Panc1 (cell line): ENCODE results near the gene MOSMO. TPM values are rescaled to one million over a fixed set of nuclear protein-coding genes. Genes with fewer than 3 reads are reported as not detected.

Source experiments
- ATAC-seq: fragments of 200-7000 bp; cut with Tn5 transposase; 2 replicates; pipeline ENCODE4 v1.9.1; 2020; ENCODE audit warnings: mild to moderate bottlenecking, moderate library complexity
- BruUV-seq: library from RNA; stranded (reverse); fragments of 400-500 nt; replicated peaks from 2 replicates; lab custom pipeline; 2021; lab: Mats Ljungman, UMichigan
- CTCF ChIA-PET: fragments of 300-600 bp; sonication (Branson Sonifier 250); formaldehyde crosslinking; loops from one replicate; lab custom pipeline; 2022; ENCODE audit warnings: antibody characterized with exemption; lab: Charles Lee
- POLR2A ChIA-PET: fragments of 300-600 bp; sonication (Branson Sonifier 250); formaldehyde crosslinking; loops from one replicate; lab custom pipeline; 2022; ENCODE audit warnings: antibody characterized with exemption; lab: Charles Lee
- DNase-seq: peaks from one replicate; pipeline ENCODE4 v3.0.0-alpha.2; 2010; ENCODE audit warnings: low read depth, low spot score
- H3K27ac ChIP-seq: 2 replicates; pipeline ENCODE4 v1.5.1; 2011; ENCODE audit warnings: mild to moderate bottlenecking, low read length, inconsistent platforms
- H3K27me3 ChIP-seq: fragments of 200-500 bp; sonication (Bioruptor generic); 2 replicates; pipeline ENCODE4 v1.6.0; 2014; ENCODE audit warnings: low read length, inconsistent platforms; ENCODE audit not compliant: control insufficient read depth, insufficient read depth
- H3K36me3 ChIP-seq: fragments of 200-500 bp; sonication (Bioruptor generic); 2 replicates; pipeline ENCODE4 v1.5.1; 2014; ENCODE audit warnings: inconsistent platforms, mild to moderate bottlenecking, low read length, moderate library complexity; ENCODE audit not compliant: control insufficient read depth, insufficient read depth
- H3K4me1 ChIP-seq: 2 replicates; pipeline ENCODE4 v1.5.1; 2011; ENCODE audit warnings: inconsistent platforms, mild to moderate bottlenecking, low read length, moderate library complexity; ENCODE audit not compliant: control insufficient read depth, insufficient read depth
- H3K4me3 ChIP-seq, 2 experiments: 2 replicates each; pipeline ENCODE4 v1.5.1; 2011 to 2012; ENCODE audit warnings: low read depth in 2 of 2, low read length in 2 of 2, mild to moderate bottlenecking in 2 of 2, inconsistent platforms in 1 of 2, moderate library complexity in 1 of 2
- H3K9me3 ChIP-seq: fragments of 200-500 bp; sonication (Bioruptor generic); 2 replicates; pipeline ENCODE4 v1.5.1; 2014; ENCODE audit warnings: low read depth, mild to moderate bottlenecking, inconsistent platforms, low read length, moderate library complexity; ENCODE audit not compliant: control insufficient read depth, insufficient read depth
- POLR2AphosphoS5 ChIP-seq: IDR thresholded peaks from 2 replicates; pipeline ENCODE4 v1.6.1; 2012; ENCODE audit warnings: mild to moderate bottlenecking, low read depth, low read length, moderate library complexity
- REST ChIP-seq, 2 experiments: IDR thresholded peaks; 2 replicates each; pipeline ENCODE4 v1.6.1; 2011 to 2012; ENCODE audit warnings: low read depth in 2 of 2, control low read depth in 1 of 2, low read length in 1 of 2, mild to moderate bottlenecking in 1 of 2, moderate library complexity in 1 of 2; ENCODE audit not compliant: insufficient read depth in 1 of 2
- SIN3A ChIP-seq: IDR thresholded peaks from 2 replicates; pipeline ENCODE4 v1.6.1; 2012; ENCODE audit warnings: low read depth, mild to moderate bottlenecking, low read length, moderate library complexity, borderline replicate concordance; ENCODE audit not compliant: insufficient read depth
- TCF7L2 ChIP-seq: IDR thresholded peaks from 2 replicates; pipeline ENCODE4 v1.6.1; 2011; ENCODE audit warnings: mild to moderate bottlenecking, low read depth, low read length, inconsistent platforms
- in situ Hi-C: cut with HindIII; loops from 2 replicates; pipeline ENCODE4 v1.10.0; 2016; ENCODE audit warnings: low sequenced_read_pairs, low pct_unique_long_range_greater_than_20kb
- intact Hi-C: fragments of 100-400 bp; cut with micrococcal nuclease; formaldehyde crosslinking; loops from one replicate; pipeline ENCODE4 v1.10.0; 2022; ENCODE audit not compliant: unreplicated experiment
- total RNA-seq: library from RNA; stranded (reverse); gene quantifications from one replicate; pipeline ENCODE4 v1.2.1, GENCODE V29; 2021; ENCODE audit not compliant: unreplicated experiment
- TF ChIP-seq, protein P1 (sequence below): fragments of 450-650 bp; IDR thresholded peaks from 2 replicates; pipeline ENCODE4 v1.5.1; 2017; ENCODE audit warnings: mild to moderate bottlenecking

The MOSMO gene
- total RNA-seq, 1 experiment from 2014 or later: 20.6 TPM

DNA sequence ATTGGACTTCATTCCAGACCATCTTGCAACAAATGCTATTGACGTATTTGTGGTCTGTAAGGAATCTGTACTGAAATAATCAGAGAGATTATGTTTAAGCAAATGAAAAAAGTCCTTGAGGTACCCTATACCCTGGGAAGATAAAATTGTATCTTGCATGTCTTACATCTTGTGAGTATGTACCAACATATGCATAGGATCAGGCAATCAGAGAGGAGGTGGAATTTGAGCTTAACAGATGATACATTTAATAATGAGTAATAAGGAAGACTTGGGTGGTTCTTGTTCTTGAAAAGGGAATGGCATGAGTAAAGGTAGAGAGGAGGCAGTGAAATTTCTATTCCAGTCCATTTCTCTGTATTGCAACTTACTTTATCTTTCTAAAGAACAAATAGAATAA is 10.6 kb downstream of the MOSMO start:
- in situ Hi-C loops: no loop called here
- no TSS peak for BruUV-seq
- Histone ChIP-seq H3K36me3 (no peaks in the 10 kb centered on the region), H3K27ac (no peak overlapping the region), H3K27me3 (no peaks in the 10 kb centered on the region), H3K9me3 (no peaks in the 10 kb centered on the region), H3K4me3 (no peak overlapping the region), H3K4me1 (peaks cover 32% of the 10 kb centered on the region)
- ChIA-PET CTCF (no interaction called here), POLR2A (no interaction called here)
- intact Hi-C loops: no loop called here
- no peak for DNase-seq
- ATAC-seq: no peak
- TF ChIP-seq TCF7L2 (no peak), SIN3A (no peak), POLR2AphosphoS5 (no peak), REST (IDR thresholded peaks at IDR 0.05; ENCODE audit: insufficient read depth in 1 of 2, low read depth in 2 of 2, low read length in 1 of 2) (no peak)
- TF ChIP-seq, protein P1, sequence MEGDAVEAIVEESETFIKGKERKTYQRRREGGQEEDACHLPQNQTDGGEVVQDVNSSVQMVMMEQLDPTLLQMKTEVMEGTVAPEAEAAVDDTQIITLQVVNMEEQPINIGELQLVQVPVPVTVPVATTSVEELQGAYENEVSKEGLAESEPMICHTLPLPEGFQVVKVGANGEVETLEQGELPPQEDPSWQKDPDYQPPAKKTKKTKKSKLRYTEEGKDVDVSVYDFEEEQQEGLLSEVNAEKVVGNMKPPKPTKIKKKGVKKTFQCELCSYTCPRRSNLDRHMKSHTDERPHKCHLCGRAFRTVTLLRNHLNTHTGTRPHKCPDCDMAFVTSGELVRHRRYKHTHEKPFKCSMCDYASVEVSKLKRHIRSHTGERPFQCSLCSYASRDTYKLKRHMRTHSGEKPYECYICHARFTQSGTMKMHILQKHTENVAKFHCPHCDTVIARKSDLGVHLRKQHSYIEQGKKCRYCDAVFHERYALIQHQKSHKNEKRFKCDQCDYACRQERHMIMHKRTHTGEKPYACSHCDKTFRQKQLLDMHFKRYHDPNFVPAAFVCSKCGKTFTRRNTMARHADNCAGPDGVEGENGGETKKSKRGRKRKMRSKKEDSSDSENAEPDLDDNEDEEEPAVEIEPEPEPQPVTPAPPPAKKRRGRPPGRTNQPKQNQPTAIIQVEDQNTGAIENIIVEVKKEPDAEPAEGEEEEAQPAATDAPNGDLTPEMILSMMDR: no peak

GRCh38 chr16:22022151-22022550 is 14.2 kb downstream of the MOSMO start:
- in situ Hi-C loops: no loop called here
- peaks cover 33% of the 10 kb centered on the region for H3K4me1 ChIP-seq
- no peaks in the 10 kb centered on the region for H3K9me3 ChIP-seq
- no peak overlapping the region for H3K27ac ChIP-seq
- no peak overlapping the region for H3K4me3 ChIP-seq
- DNase-seq: no peak
- no TSS peak for BruUV-seq
- ChIA-PET POLR2A (no interaction called here), CTCF (no interaction called here)
- H3K36me3 ChIP-seq: no peaks in the 10 kb centered on the region
- TF ChIP-seq SIN3A: no peak
- no peak for TF ChIP-seq TCF7L2
- no peak for TF ChIP-seq POLR2AphosphoS5
- TF ChIP-seq, protein P1: no peak
- no peak for TF ChIP-seq REST (IDR thresholded peaks at IDR 0.05; ENCODE audit: insufficient read depth in 1 of 2, low read depth in 2 of 2, low read length in 1 of 2)
- intact Hi-C loops: no loop called here
- H3K27me3 ChIP-seq: no peaks in the 10 kb centered on the region
- no peak for ATAC-seq
